SIG-M5 (cell line): Measurements from ENCODE around the gene KIF13A.
"Not testable (repeated sequence)": the region's sequence is repeated elsewhere in the genome, so short reads cannot be mapped to it uniquely, and the experiment has no call there.

Experiments used
- DNase-seq: peaks from one replicate; lab custom pipeline; 2025; lab: John Stamatoyannopoulos, UW

Gene KIF13A

DNA sequence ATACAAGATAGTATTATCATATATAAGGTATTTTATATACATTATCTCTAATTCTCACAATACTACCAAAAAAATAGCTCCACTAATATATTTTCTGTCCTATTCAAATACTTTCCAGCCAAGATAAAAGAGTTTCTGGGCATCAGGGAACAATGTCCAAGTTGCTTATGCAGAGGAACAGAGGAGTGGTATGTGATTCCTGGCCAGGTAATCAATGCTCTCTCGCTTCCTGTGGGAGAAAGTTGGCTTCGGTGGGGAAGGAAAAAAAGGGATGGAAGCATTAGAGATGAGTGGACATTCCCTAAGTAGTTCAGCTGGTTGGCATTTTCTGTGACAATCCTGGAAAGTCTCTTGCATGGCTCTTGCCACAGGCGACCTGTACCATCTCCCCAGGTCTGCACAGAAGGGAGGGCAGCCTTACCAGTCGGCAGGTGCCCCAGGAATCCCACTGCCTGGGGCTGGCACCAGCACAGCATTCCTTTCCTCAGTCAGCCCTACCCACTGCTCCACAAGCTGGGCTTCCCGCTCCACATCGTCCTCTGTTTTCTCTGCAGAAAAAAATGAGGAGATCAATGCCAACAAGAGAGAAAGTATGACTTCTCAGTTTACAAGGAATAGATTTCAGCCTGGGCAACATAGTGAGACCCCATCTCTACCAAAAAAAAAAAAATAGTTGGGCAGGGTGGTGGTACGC is 202.2 kb downstream of the KIF13A start:
- no peak for DNase-seq

DNA sequence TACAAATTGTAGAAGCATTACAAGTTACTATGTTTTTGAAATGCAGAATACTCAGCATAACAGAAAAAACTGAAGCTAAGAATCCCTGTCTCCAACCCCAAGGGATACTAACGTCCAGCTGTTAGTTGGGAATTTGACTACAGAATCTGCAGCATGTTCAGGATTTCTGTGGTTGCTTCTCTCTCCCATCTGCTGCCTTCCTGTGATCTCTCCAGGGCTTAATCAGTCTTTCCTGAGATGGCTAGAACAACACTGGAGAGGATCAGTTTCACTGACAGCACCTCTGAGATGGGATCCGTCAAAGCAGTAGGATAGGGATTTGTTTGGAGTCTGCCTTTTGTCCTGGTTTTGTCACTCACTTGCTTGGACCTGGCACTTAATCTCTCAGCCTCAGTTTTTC is 207.4 kb downstream of the KIF13A start:
- DNase-seq = no peak

DNA sequence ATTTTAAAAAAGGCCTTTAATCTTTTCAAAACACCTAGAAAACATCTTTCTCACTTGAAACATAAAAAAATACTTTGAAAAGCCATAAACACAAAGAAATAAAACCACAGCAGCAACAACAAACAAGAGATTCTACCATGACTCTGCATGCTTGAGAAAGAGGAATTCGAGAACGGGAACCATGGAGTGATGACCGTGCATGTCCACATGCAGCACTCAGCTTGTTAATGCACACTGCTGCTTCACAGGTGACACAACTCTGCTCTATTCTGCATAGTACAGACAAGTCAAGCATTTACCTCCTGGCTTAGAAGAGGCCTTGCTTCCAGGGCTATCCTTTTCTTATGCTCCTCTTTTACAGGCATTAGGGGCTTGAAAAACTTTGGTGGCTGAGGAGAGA is 215.8 kb downstream of the KIF13A start:
- DNase-seq = no peak

DNA sequence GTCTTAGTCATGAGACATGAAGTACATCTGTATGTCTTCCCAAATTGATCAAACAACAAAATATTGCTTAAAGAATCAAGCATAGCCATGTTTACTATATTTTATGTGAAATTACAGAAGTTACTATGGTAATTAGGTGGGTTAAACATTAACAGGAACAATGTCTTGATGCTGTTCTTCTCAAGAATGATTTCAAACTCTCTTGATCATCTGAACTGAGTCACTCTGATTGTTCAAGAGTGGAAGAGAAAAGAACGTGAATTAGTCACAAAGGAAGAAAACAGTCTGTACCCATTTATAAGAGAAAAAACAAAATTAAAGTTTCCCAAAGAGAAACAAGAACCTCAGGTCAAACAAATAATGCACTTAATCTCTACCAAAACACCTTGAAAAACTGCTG is 218.6 kb downstream of the KIF13A start:
- no peak for DNase-seq

DNA sequence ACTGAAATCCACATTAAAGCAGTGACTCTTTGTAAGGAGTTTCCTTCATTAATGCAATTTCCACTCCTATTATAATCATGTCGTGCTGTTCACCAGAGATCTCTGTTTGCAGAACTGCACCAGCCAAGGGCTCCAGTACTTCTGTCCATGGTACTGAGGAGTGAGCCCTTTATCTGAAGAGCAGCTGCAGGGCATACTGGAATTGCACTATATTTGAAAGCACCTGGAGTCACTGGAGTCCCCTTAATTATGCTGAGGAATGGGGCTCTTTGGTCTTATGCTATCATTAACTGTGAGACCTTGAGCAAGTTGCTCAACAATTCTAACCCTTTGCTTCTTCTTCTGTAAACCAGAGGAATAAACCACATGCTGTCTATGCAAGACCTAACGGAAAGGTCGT is 219.0 kb downstream of the KIF13A start:
- no peak for DNase-seq

DNA sequence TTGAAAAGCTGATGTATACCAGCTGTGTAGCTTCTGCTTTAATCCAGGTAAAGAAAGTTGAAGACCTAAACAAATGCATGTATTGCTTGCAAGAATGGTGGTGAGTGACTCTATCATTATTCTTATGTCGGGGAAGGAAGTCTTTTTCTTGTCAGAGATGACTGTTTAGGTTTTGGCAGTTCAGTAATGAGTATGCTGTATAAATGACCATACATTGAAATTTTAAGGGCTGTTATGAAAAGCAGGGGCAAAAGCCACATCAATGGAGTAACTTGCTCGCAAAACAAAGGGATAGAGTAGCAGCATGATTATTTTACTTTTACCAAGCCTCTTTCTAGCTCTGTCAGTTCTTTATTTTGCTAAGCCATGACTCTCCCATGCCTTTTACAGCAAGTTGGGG is 224.8 kb downstream of the KIF13A start:
- no peak for DNase-seq

DNA sequence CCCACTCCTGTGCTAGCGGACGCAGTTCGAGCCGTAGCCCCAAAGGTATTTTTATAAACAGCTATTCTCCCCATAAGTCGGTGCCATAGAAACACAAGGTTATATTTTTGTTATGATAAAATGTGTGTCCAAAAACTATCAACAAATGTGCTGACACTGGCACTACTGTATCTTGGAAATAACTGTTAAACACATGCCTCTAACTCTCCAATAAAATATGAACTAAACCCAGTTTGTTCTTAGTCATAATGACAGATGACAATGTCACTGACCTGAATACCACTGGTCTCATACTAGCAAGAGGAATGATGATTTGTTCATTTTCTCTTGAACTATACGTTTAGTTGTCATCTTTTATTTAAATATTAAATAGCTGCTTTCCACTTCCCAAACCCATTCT is 229.3 kb downstream of the KIF13A start:
- no peak for DNase-seq

DNA sequence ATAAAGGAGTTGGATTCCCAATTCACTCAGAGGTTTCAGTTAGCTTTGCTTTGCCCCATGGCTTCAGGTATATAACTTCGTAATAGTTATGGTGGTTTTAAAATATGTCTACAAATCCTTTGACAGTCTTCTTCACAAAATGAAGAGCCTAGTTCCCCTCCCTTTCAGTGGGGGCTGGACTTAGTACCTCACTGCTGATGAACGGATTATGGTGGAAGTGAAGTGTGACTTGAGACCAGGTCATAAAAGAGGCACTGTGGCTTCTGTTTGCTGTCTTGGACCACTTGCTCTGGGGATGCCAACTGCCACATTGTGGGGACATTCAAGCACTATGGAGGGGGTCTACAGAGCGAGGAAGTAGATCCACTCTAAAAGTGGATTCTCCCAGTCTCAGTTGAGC is 233.2 kb downstream of the KIF13A start:
- DNase-seq = no peak

DNA sequence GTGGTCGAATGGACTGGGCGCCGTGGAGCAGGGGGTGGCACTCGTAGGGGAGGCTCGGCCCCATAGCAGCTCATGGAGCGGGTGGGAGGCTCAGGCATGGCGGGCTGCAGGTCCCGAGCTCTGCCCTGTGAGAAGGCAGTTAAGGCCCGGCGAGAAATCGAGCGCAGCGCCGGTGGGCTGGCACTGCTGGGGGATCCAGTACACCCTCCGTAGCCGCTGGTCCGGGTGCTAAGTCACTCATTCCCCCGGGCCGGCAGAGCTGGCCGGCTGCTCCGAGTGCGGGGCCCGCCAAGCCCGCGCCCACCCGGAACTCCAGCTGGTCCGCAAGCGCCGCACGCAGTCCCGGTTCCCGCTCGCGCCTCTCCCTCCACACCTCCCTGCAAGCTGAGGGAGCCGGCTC is 242.1 kb downstream of the KIF13A start:
- DNase-seq = not testable (repeated sequence)

DNA sequence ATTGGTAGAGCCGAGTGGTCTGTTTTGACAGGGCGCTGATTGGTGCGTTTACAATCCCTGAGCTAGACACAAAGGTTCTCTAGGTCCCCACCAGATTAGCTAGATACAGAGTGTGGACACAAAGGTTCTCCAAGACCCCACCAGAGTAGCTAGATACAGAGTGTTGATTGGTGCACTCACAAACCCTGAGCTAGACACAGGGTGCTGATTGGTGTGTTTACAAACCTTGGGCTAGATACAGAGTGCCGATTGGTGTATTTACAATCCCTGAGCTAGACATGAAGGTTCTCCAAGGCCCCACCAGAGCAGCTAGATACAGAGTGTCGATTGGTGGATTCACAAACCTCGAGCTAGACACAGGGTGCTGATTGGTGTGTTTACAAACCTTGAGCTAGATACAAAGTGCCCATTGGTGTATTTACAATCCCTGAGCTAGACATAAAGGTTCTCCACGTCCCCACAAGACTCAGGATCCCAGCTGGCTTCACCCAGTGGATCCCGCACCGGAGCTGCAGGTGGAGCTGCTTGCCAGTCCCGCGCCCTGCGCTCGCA is 242.6 kb downstream of the KIF13A start:
- DNase-seq = not testable (repeated sequence)

DNA sequence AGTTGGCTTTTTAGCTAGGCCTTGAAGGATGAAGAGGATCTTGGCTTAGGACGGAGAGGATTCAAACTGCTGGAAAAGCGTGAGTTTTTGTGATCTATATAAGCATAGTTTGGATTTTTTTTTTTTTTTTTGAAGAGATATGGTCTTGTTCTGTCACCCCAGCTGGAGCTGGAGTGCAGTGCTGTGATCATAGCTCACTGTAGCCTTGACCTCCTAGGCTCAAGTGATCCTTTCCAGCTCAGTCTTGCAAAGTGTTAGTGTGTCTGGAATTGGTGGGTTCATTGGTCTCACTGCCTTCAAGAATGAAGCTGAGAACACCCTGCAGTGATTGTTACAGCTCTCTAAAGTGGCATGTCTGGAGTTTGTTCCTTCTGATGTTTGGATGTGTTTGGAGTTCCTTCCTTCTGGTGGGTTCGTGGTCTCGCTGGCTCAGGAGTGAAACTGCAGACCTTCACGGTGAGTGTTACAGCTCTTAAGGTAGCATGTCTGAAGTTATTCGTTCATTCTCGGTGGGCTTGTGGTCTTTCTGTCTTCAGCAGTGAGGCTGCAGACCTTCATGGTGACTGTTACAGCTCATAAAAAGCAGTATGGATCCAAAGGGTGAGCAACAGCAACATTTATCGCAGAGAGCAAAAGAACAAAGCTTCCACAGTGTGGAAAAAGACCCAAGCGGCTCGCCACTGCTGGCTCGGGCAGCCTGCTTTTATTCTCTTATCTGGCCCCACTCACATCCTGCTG is 243.2 kb downstream of the KIF13A start:
- no peak for DNase-seq

DNA sequence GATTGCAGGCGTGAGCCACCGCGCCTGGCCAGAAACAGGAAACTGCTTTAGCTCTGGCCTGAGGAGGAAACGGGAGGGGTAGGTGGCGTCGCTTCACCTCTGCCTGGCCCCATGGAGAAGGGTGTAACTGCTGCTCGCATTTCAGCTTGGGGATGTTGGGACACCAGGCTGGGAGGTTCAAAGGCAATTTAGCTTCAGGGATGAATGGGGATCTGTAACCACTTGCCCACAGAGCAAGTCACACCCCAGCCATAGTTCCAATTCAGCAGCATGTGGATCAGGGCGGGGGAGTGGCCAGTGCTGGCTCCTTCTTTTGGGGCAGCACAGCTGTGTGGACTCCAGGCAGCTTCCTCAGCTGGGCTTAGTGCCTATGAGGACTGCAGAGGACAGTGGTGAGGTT is 245.9 kb downstream of the KIF13A start:
- no peak for DNase-seq

DNA sequence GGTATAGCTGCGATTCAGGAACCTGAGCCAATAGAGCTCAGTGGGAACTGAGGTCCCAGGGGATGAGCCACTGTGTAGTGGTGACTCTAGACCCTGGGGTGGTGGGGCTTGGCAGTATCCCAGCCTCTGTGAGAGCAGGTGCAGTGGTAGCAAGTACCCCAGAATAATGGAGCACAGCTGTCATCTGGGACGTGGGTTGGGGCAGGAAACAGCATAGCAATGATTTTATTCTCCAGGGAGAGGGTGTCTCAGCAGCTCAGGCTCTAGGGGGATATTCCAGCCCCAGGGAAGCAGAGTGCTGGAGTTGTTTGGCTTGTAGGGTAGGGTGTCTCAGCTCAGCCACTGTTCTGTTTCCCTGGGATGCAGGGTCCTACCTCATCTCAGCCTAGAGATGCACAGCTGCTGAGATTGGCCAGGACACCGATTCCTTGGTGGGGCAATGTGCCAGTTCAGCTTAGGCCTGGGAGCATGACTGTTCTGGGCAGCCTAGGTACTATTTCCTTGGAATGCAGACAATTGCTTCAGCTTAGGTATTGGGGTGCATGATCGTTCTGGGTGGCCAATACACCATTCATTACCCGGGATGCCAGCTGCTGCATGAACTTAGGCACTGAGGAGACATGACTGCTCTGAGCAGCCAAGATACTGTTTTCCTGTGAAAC is 246.7 kb downstream of the KIF13A start:
- no peak for DNase-seq

DNA sequence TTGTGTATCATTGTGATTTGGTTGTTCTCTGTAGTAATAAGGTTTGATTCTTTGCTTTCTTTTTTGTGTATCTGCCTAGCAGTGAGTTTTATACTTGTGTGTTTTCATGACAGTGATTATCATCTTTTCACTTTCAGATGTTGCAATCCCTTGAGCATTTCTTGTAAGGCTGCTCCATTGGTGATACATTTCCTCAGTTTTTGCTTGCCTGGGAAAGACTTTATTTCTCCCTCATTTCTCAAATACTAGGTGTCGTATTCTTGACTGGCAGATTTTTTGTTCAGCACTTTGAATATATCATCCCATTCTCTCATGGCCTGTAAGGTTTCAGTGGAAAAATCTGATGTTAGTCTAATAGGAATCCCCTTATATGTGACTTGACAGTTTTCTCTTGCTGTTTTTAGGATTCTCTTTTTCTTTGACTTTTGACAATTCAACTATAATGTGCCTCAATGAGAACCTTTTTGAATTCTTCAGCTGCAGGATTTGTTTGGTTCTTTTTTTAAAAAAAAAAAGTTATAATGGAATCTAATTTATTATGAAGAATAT is 249.7 kb downstream of the KIF13A start:
- DNase-seq = no peak

DNA sequence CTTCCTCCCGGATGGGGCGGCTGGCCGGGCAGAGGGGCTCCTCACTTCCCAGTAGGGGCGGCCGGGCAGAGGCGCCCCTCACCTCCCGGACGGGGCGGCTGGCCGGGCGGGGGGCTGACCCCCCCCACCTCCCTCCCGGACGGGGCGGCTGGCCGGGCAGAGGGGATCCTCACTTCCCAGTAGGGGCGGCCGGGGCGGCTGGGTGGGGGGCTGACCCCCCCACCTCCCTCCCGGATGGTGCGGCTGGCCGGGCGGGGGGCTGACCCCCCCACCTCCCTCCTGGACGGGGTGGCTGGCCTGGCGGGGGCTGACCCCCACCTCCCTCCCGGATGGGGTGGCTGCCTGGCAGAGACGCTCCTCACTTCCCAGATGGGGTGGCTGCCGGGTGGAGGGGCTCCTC is 252.1 kb downstream of the KIF13A start:
- DNase-seq = not testable (repeated sequence)

DNA sequence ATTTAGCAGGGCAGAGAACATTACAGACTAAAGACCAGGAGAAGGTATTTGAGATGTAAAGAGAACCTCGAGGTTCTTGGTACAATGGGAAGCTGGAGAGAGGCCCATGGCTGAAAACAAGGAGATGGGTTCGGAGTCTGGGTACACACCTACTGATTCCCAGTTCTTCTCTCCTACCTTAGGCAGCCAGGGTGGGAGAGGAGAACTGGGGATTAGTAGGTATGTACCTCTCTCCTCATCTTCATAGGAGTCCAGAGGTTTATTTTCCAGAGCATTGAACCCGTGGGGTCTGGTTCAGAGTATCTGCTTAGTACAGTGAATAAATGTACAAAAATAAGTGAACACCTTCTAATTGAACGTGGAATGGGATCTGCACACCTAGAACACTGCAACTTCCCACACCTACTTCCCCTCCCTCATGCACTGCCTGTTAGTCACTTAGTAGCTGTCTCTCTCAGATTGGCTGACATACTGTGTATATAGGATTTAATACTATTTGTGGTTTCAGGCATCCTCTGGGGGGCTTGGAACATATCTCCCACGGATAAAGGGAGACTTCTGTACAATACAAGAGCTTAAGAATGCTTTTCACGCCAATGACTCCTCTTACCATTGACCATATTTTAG is 257.2 kb downstream of the KIF13A start:
- no peak for DNase-seq

DNA sequence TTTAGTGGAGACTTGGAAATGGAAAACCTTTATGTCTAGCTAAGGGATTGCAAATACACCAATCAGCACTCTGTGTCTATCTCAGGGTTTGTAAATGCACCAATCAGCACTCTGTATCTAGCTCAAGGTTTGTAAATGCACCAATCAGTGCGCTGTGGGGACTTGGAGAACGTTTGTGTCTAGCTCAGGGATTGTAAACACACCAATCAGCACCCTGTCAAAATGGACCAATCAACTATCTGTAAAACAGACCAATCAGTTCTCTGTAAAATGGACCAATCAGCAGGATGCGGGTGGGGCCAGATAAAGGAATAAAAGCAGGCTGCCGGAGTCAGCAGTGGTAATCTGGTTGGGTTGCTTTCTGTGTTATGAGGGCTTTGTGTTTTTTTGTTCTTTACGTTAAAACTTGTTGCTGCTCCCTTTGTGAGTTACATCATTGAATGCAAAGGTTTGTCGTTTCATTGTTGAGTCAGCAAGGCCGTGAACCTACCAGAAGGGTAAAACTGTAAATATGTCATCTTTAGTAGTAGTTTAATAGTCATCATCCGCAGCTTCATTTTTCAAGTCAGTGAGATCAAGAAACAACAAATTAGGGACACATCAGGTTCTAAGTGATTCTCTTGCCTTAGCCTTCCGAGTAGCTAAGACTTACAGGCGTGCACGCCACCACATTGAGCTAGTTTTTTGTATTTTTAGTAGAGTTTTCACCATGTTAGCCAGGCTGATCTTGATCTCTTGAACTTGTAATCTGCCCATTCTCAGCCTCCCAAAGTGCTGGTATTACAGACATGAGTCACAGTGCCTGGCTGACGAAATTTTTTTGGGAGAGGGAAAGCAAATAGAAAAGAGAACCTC is 258.0 kb downstream of the KIF13A start:
- no peak for DNase-seq

DNA sequence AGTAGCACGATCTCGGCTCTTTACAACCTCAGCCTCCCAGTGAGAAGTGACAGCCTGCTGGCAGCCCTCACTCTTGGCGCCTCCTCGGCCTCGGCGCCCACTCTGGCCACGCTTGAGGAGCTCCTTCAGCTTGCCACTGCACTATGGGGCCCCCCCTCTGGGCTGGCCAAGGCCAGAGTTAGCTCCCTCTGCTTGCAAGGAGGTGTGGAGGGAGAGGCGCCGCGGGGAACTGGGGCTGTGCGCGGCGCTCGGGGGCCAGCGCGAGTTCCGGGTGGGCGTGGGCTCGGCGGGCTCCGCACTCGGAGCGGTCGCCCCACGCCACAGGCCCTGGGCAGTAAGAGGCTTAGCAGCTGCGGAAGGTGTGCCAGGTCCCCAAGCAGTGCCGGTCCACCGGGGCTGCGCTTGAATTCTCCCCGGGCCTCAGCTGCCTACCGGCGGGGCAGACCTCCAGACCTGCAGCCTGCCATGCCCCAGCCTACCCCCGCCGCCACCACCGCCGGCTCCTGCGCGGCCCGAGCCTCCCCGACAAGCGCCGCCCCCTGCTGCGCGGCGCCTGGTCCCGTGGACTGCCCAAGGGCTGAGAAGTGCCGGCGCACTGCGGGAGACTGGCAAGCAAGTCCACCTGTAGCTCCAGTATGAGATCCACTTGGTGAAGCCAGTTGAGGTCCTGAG is 258.7 kb downstream of the KIF13A start:
- no peak for DNase-seq

DNA sequence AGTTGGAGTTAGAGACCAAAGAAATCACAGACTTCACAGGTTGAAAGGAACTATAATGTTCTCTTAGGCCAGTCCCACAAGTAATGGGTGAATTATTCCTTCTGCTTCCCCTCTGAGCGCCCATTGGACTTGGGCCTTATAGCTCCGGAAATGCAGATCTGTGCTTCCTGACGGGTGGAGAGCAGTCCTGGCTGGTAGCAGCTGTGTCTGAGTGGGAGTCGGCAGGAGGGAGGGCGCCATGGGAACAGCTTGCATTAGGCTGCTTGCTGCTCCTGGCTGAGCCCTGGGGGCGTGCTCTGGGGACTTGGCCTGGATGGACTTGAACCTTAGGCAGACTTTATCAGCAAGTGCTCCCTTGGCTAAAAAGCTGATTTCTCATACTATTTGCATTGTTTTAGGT is 262.4 kb downstream of the KIF13A start:
- no peak for DNase-seq

DNA sequence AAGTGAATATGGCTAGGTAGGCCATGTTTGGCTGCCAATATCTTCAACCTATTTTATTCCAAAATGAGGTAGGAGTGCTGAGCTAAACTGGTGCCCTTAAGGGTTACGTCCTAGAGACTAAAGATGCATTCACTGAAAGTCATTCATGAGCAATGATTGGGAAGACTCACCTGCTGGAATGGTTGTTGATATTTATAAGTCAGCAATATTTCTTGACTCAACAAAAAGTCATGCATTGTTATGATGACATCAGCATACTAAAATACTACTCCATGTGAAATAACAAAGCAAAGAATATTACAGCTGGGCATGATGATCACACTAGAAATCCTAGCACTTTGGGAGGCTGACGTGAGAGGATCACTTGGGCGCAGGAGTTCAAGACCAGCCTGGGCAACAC is 263.1 kb downstream of the KIF13A start:
- no peak for DNase-seq

DNA sequence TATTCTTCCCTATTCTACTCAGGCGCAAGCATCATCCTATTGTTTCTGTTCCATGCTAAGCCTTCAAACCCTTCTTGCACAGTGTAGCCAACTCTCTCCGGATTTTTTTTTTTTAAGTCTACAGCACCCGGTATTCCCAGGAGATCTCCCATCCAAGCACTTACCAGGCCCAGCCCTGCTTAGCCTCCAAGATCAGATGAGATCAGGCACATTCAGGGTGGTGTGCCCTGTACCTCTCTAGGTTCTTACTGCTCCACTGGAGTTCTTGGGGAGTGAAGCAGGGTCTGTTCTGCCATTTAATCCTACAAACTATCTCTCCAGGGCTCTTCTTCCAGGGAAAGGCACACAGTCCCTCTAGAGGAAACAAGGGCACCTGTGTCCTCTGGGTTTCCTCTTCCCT is 265.8 kb downstream of the KIF13A start:
- DNase-seq = no peak
